Breast epithelium (tissue), 4 donors: ENCODE data around the gene PPP1CB. TPM values are rescaled to one million over a fixed set of nuclear protein-coding genes. Genes with fewer than 3 reads are reported as not detected.

Experiments used
- DNase-seq, 2 donors: peaks; one replicate each; pipeline ENCODE4 v3.0.0-alpha.2; 2019; ENCODE audit warnings: low spot score in 2 of 2
- H3K27ac ChIP-seq, 2 donors: fragments of 200-600 bp; sonication (generic) in 1 of 2; one replicate each; pipeline ENCODE4 v1.5.1; 2016 to 2019; ENCODE audit warnings: mild to moderate bottlenecking in 1 of 2
- H3K27me3 ChIP-seq, 2 donors: fragments of 200-600 bp; sonication (generic) in 1 of 2; one replicate each; pipeline versions ENCODE4 v1.5.1 to v1.6.0; 2017 to 2019; ENCODE audit warnings: control low read depth in 1 of 2, mild to moderate bottlenecking in 1 of 2
- H3K36me3 ChIP-seq: fragments of 200-600 bp; one replicate; pipeline ENCODE4 v1.5.1; 2019
- H3K4me1 ChIP-seq, 2 donors: fragments of 200-600 bp; sonication (generic); one replicate each; pipeline ENCODE4 v1.5.1; 2016 to 2019; ENCODE audit warnings: control low read depth in 1 of 2
- H3K4me3 ChIP-seq, 3 donors: fragments of 200-600 bp; sonication (generic); 1 replicate in 2 of 3; 2 replicates in 1 of 3; pipeline ENCODE4 v1.5.1; 2016 to 2019; ENCODE audit warnings: mild to moderate bottlenecking in 3 of 3, moderate library complexity in 2 of 3
- H3K9me3 ChIP-seq, 2 donors: fragments of 200-600 bp; sonication (generic) in 1 of 2; one replicate each; pipeline ENCODE4 v1.5.1; 2016 to 2019; ENCODE audit warnings: control low read depth in 1 of 2
- POLR2A ChIP-seq: fragments of 450-650 bp; IDR thresholded peaks from one replicate; pipeline ENCODE4 v1.6.1; 2016; ENCODE audit warnings: antibody characterized with exemption, mild to moderate bottlenecking, moderate library complexity
- POLR2AphosphoS5 ChIP-seq, 3 donors: sonication (generic); formaldehyde crosslinking; IDR thresholded peaks; one replicate each; pipeline ENCODE4 v1.6.1; 2017; ENCODE audit warnings: antibody characterized with exemption in 3 of 3
- intact Hi-C: fragments of 100-400 bp; cut with DNase I; formaldehyde crosslinking; loops from one replicate; pipeline ENCODE4 v1.15.1; 2023; ENCODE audit warnings: low total_unique reads
- total RNA-seq, 3 donors: library from RNA; depleted of rRNA; stranded (reverse); fragments of >200 nt; gene quantifications; one replicate each; pipeline ENCODE4 v1.1.0, GENCODE V29; 2016
- TF ChIP-seq, protein P1 (sequence below), 3 donors: fragments of 450-650 bp; IDR thresholded peaks; one replicate each; pipeline ENCODE4 v1.5.1; 2016 to 2017; ENCODE audit warnings: antibody characterized with exemption in 3 of 3, mild to moderate bottlenecking in 3 of 3, moderate library complexity in 3 of 3

Gene PPP1CB
- total RNA-seq, 3 donors from 2014 or later = 189 to 294 (median 289) TPM

DNA sequence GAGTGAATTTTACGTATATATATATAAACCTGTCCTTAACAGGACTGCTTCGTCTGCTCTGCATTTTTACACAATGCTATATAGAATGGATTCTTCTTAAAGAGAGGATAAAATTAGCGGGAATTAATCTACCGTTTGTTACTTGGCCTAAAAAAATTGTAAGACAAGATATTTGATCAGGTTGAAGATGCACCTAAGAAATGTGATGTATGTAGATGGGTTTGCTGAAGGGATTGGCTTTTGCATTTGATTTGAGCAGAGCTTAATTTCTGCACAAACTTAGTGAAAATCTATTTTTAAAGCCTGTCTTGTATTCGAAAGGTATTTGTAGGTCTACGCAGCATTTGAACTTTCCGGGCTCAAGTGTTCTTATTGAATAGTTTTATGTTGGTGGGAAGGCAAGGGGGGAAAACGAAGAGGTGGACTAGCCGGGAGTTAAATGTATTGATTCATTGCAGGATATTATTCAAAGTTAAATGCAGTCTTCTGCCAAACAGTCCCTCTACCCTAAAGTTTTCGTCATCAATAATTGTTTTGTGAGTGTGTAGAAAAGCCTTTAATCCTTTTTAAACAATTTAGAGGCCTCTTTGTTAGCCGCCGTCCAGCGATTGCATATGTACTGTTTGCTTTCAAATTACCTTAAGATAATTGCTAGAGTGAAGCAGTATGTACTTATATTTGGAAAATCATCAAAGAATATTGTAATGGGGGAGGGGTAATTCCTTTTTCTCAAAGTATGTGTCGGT, 1.2 kb downstream of the PPP1CB start:
- no peaks in the 10 kb centered on the region for H3K27me3 ChIP-seq
- no peaks in the 10 kb centered on the region for H3K36me3 ChIP-seq
- H3K4me1 ChIP-seq = peaks cover 0 to 14% of the 10 kb centered on the region in 2 donors
- peak overlapping the region; percentile 93 to 97 (median 97) for H3K4me3 ChIP-seq
- intact Hi-C loops = loop anchor here (5.0 kb wide), 1 partner anchor 156 kb away; no protein-coding TSS in a partner anchor
- TF ChIP-seq POLR2AphosphoS5 (IDR thresholded peaks at IDR 0.05) (no peak), POLR2A (no peak)
- TF ChIP-seq, protein P1, sequence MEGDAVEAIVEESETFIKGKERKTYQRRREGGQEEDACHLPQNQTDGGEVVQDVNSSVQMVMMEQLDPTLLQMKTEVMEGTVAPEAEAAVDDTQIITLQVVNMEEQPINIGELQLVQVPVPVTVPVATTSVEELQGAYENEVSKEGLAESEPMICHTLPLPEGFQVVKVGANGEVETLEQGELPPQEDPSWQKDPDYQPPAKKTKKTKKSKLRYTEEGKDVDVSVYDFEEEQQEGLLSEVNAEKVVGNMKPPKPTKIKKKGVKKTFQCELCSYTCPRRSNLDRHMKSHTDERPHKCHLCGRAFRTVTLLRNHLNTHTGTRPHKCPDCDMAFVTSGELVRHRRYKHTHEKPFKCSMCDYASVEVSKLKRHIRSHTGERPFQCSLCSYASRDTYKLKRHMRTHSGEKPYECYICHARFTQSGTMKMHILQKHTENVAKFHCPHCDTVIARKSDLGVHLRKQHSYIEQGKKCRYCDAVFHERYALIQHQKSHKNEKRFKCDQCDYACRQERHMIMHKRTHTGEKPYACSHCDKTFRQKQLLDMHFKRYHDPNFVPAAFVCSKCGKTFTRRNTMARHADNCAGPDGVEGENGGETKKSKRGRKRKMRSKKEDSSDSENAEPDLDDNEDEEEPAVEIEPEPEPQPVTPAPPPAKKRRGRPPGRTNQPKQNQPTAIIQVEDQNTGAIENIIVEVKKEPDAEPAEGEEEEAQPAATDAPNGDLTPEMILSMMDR (IDR thresholded peaks at IDR 0.05) = no peak
- no peak for DNase-seq
- H3K9me3 ChIP-seq = no peaks in the 10 kb centered on the region
- H3K27ac ChIP-seq = peak overlapping the region; percentile 100

DNA sequence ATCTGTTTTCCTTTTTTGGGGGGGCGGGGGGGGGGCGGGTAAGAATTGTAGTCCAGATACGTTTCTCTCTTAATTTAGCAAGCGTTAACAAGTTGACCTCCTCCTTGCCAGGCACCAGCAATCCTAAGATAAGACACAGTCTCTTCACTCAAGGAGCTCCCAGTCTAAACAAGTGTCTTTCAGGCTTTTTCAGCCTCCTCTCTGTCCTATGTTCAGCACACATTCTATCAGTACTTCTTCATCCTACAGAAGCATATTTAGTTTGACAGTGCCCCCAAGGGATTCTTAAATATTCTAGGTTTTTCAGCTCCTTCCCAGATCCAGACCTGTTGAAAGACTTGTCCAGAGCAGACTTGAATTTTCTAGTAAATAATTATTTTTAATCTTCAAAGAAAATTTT, 2.7 kb downstream of the PPP1CB start:
- Histone ChIP-seq H3K27ac (peak overlapping the region; percentile 50 to 100), H3K4me1 (peaks cover 0 to 19% of the 10 kb centered on the region in 2 donors), H3K4me3 (peak overlapping the region; percentile 93 to 97 (median 97)), H3K9me3 (no peaks in the 10 kb centered on the region), H3K27me3 (no peaks in the 10 kb centered on the region), H3K36me3 (no peaks in the 10 kb centered on the region)
- intact Hi-C loops = loop anchor here (5.0 kb wide), 1 partner anchor 157 kb away; no protein-coding TSS in a partner anchor
- TF ChIP-seq, protein P1 (IDR thresholded peaks at IDR 0.05) = no peak
- no peak for TF ChIP-seq POLR2AphosphoS5 (IDR thresholded peaks at IDR 0.05)
- TF ChIP-seq POLR2A = no peak
- DNase-seq = no peak

DNA sequence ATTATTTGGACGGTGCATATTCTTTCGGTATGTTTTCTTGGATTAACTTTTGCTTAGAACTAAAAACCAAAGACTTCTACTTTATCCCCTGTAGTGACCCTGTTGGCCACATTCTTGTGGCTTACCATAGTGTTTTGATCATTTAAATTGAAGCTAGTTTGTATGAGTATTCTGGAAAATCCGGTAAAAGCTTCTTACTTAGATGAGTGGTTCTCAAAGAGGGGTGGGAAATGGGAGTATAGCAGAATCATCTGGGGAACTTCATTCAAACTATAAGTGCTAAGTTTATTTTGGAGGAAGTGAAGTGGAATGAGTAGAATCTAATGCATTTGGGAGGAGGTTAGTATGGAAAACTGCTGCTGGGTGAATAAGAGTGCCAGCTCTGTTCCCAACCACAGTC, 3.8 kb downstream of the PPP1CB start:
- no peaks in the 10 kb centered on the region for H3K36me3 ChIP-seq
- peaks cover 0 to 15% of the 10 kb centered on the region in 2 donors for H3K4me1 ChIP-seq
- intact Hi-C loops = no loop called here
- no peaks in the 10 kb centered on the region for H3K27me3 ChIP-seq
- H3K27ac ChIP-seq = peak overlapping the region; percentile 26 to 100
- H3K4me3 ChIP-seq = peak overlapping the region; percentile 93 to 97 (median 97)
- no peaks in the 10 kb centered on the region for H3K9me3 ChIP-seq
- TF ChIP-seq, protein P1 (IDR thresholded peaks at IDR 0.05) = no peak
- TF ChIP-seq POLR2A = no peak
- TF ChIP-seq POLR2AphosphoS5 (IDR thresholded peaks at IDR 0.05) = no peak
- no peak for DNase-seq

DNA sequence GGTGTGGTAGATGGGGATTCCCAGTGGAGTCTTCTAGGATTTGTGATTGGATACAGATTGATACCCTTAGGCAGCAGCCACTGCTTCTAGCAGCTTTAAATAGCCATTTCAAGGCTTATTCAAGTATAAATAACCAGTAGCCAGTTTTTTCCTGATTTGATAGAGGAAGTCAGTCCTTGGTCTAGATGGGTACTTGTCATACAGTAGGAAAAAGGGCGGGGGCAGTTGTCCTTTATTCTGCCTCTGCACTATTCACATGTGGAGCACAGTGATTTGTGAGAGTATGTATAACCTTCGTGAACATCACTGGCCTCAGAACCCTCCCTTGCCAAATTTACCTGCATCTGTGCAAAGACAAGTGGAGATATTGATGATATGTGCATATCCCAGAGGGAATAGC, 6.8 kb downstream of the PPP1CB start:
- H3K27me3 ChIP-seq = no peaks in the 10 kb centered on the region
- no peaks in the 10 kb centered on the region for H3K36me3 ChIP-seq
- TF ChIP-seq POLR2AphosphoS5 (IDR thresholded peaks at IDR 0.05) (no peak), POLR2A (no peak)
- TF ChIP-seq, protein P1 (IDR thresholded peaks at IDR 0.05) = no peak
- peaks cover 0 to 15% of the 10 kb centered on the region in 2 donors for H3K4me1 ChIP-seq
- H3K4me3 ChIP-seq = no peak overlapping the region
- H3K27ac ChIP-seq = no peak overlapping the region
- no peaks in the 10 kb centered on the region for H3K9me3 ChIP-seq
- DNase-seq = no peak
- intact Hi-C loops = no loop called here

DNA sequence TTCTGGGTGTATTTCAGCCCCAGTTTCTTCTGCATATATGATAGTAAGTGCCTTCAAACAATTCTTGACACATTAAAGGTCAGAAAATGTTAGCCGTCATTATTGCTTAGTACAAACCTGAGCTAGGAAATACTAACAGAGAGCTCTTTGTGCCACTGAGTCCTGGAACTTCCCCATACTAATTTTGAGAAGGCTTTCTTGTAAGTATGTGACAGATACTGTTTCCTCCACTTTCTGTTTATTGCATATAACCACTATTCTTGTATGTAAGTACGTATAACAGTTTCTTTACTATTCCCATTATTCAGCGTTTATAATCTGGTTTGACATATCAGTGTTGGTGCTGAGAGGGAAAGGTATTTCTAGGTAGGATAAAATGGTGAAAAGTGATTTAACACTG, 9.8 kb downstream of the PPP1CB start:
- H3K9me3 ChIP-seq = no peaks in the 10 kb centered on the region
- intact Hi-C loops = no loop called here
- no peak for DNase-seq
- peaks cover 0 to 13% of the 10 kb centered on the region in 2 donors for H3K4me1 ChIP-seq
- no peak overlapping the region for H3K4me3 ChIP-seq
- TF ChIP-seq, protein P1 (IDR thresholded peaks at IDR 0.05) = no peak
- no peak for TF ChIP-seq POLR2AphosphoS5 (IDR thresholded peaks at IDR 0.05)
- TF ChIP-seq POLR2A = no peak
- H3K36me3 ChIP-seq = no peaks in the 10 kb centered on the region
- H3K27ac ChIP-seq = no peak overlapping the region
- no peaks in the 10 kb centered on the region for H3K27me3 ChIP-seq
